CD4-positive, alpha-beta memory T cell (primary cell): ENCODE results near the gene TBRG4. TPM values are rescaled to one million over a fixed set of nuclear protein-coding genes. Genes with fewer than 3 reads are reported as not detected.

ENCODE experiments used
- polyA plus RNA-seq, 2 donors: library from polyadenylated mRNA; unstranded; fragments of 300-500 nt; fragmentation: Illumina TruSeq; gene quantifications; one replicate each; pipeline ENCODE4 v1.2.3, GENCODE V29; 2021
- total RNA-seq, 2 experiments: library from RNA; stranded (reverse); gene quantifications; one replicate each; pipeline ENCODE4 v1.2.3, GENCODE V29; 2021

The TBRG4 gene
- total and polyA plus RNA-seq, 4 experiments from 2014 or later = 48.5 to 129 (median 84.3) TPM

Other genes with a start within 250 kb of the TBRG4 start
- 10 to 100 TPM; 26.6 to 27.4 TPM for gene PURB, start 226.2 kb downstream of the TBRG4 start, total RNA-seq
- gene PURB, start 226.2 kb downstream of the TBRG4 start, polyA plus RNA-seq = 1 to 10 TPM; 1.1 to 2.2 TPM
- gene MYO1G, start 132.7 kb downstream of the TBRG4 start, total RNA-seq = 10 to 100 TPM; 92.9 to 94.2 TPM
- 100 to 1,000 TPM; 143 to 168 TPM for gene MYO1G, start 132.7 kb downstream of the TBRG4 start, polyA plus RNA-seq
- 100 to 1,000 TPM; 192 to 200 TPM for gene CCM2, start 111.5 kb downstream of the TBRG4 start, total RNA-seq
- 10 to 100 TPM; 82.1 to 91.9 TPM for gene CCM2, start 111.5 kb downstream of the TBRG4 start, polyA plus RNA-seq
- not detected for gene NACAD, start 22.7 kb downstream of the TBRG4 start, total RNA-seq
- gene NACAD, start 22.7 kb downstream of the TBRG4 start, polyA plus RNA-seq = not detected
- not detected for gene RAMP3, start 46.1 kb upstream of the TBRG4 start, total RNA-seq
- gene RAMP3, start 46.1 kb upstream of the TBRG4 start, polyA plus RNA-seq = 1 to 10 TPM in 1 of 2 donors, under 1 TPM in 1; 0.38 to 1.6 TPM